B cell (primary cell): ENCODE measurements around the gene PPP2R2C. TPM values are rescaled to one million over a fixed set of nuclear protein-coding genes. Genes with fewer than 3 reads are reported as not detected.

ENCODE experiments used
- ATAC-seq: fragments of 200-7000 bp; cut with Tn5 transposase; one replicate; pipeline ENCODE4 v1.10.0; 2021; ENCODE audit warnings: low read depth, mild to moderate bottlenecking, moderate number of reproducible peaks, moderate library complexity
- CTCF ChIA-PET: fragments of 350-600 bp; sonication (Branson Sonifier 250); formaldehyde crosslinking; loops from one replicate; lab custom pipeline; 2021; ENCODE audit warnings: antibody characterized with exemption, inconsistent platforms; lab: Charles Lee
- POLR2A ChIA-PET: fragments of 350-600 bp; sonication (Branson Sonifier 250); formaldehyde crosslinking; loops from one replicate; lab custom pipeline; 2021; ENCODE audit warnings: antibody characterized with exemption; lab: Charles Lee
- DNase-seq: peaks from one replicate; pipeline ENCODE4 v3.0.0; 2013
- H2AFZ ChIP-seq: 2 replicates; pipeline ENCODE4 v1.6.1; 2012; ENCODE audit warnings: mild to moderate bottlenecking, low read depth, low read length; ENCODE audit not compliant: insufficient read depth, poor library complexity, severe bottlenecking
- H3K27ac ChIP-seq, 2 donors: 1 replicate in 1 of 2; 2 replicates in 1 of 2; pipeline ENCODE4 v1.5.1; 2012 to 2013; ENCODE audit warnings: low read length in 2 of 2, mild to moderate bottlenecking in 2 of 2, moderate library complexity in 1 of 2
- H3K27me3 ChIP-seq, 4 experiments: fragments of 200-600 bp in 1 of 4; sonication (generic) in 1 of 4; replicated peaks in 1 of 4; 1 replicate in 2 of 4; 2 replicates in 2 of 4; pipeline versions ENCODE4 v1.6.1 to v1.7.0; 2013 to 2016; ENCODE audit warnings: low read length in 3 of 4, mild to moderate bottlenecking in 2 of 4, mixed read lengths in 1 of 4, moderate library complexity in 1 of 4; ENCODE audit not compliant: insufficient read depth in 4 of 4, control insufficient read depth in 3 of 4; ENCODE audit errors: control extremely low read depth in 1 of 4
- H3K36me3 ChIP-seq, 2 experiments: replicated peaks in 1 of 2; 1 replicate in 1 of 2; 2 replicates in 1 of 2; pipeline versions ENCODE4 v1.6.1 to v1.7.1; 2013; ENCODE audit warnings: low read length in 1 of 2; ENCODE audit not compliant: insufficient read depth in 2 of 2, control insufficient read depth in 1 of 2; ENCODE audit errors: control extremely low read depth in 1 of 2, extremely low read depth in 1 of 2
- H3K4me1 ChIP-seq, 2 donors: fragments of 200-600 bp in 1 of 2; sonication (generic) in 1 of 2; 1 replicate in 1 of 2; 2 replicates in 1 of 2; pipeline versions ENCODE4 v1.5.1 to v1.6.1; 2013 to 2017; ENCODE audit warnings: low read length in 2 of 2; ENCODE audit not compliant: control insufficient read depth in 2 of 2, insufficient read depth in 2 of 2
- H3K4me2 ChIP-seq: replicated peaks from 2 replicates; pipeline ENCODE3; 2012; ENCODE audit warnings: mild to moderate bottlenecking, low read depth, low read length; ENCODE audit not compliant: poor library complexity, severe bottlenecking
- H3K4me3 ChIP-seq, 5 experiments: fragments of 200-600 bp in 1 of 5; sonication (generic) in 1 of 5; 1 replicate in 3 of 5; 2 replicates in 2 of 5; pipeline versions ENCODE4 v1.5.1 to v1.7.0; 2011 to 2016; ENCODE audit warnings: low read length in 4 of 5, mild to moderate bottlenecking in 4 of 5, low read depth in 2 of 5, control low read depth in 1 of 5, moderate library complexity in 1 of 5; ENCODE audit not compliant: insufficient read depth in 1 of 5; ENCODE audit errors: control extremely low read depth in 1 of 5, extremely low read depth in 1 of 5
- H3K79me2 ChIP-seq: fragments of 200-600 bp; sonication (generic); one replicate; pipeline ENCODE4 v1.6.0; 2016; ENCODE audit warnings: low read length; ENCODE audit not compliant: control insufficient read depth, insufficient read depth
- H3K9ac ChIP-seq: fragments of 200-600 bp; sonication (generic); 2 replicates; pipeline ENCODE4 v1.6.1; 2017; ENCODE audit warnings: mild to moderate bottlenecking, low read length, moderate library complexity
- H3K9me3 ChIP-seq, 3 donors: one replicate each; pipeline versions ENCODE4 v1.6.1 to v1.7.1; 2013; ENCODE audit warnings: low read length in 2 of 3; ENCODE audit not compliant: control insufficient read depth in 2 of 3, insufficient read depth in 1 of 3; ENCODE audit errors: control extremely low read depth in 1 of 3
- H4K20me1 ChIP-seq: 2 replicates; pipeline ENCODE4 v1.6.0; 2012; ENCODE audit warnings: mild to moderate bottlenecking, low read length; ENCODE audit not compliant: insufficient read depth, control insufficient read depth, poor library complexity, severe bottlenecking
- H3K27ac Mint-ChIP-seq: one replicate; pipeline ENCODE4 v1.8.0; 2021; ENCODE audit warnings: mixed read lengths
- H3K27me3 Mint-ChIP-seq: one replicate; pipeline ENCODE4 v1.8.0; 2021; ENCODE audit warnings: mixed read lengths
- H3K4me1 Mint-ChIP-seq: one replicate; pipeline ENCODE4 v1.8.0; 2021; ENCODE audit warnings: mixed read lengths
- H3K4me3 Mint-ChIP-seq: one replicate; pipeline ENCODE4 v1.8.0; 2021; ENCODE audit warnings: mixed read lengths
- H3K9me3 Mint-ChIP-seq: one replicate; pipeline ENCODE4 v1.8.0; 2022; ENCODE audit warnings: mixed read lengths; ENCODE audit not compliant: insufficient read depth
- EZH2 ChIP-seq: IDR thresholded peaks from 2 replicates; pipeline ENCODE4 v1.6.1; 2012; ENCODE audit warnings: borderline replicate concordance, low read depth, mild to moderate bottlenecking, moderate library complexity, low read length; ENCODE audit not compliant: insufficient read depth, poor library complexity, severe bottlenecking
- WGBS: methylation state at CpG from one replicate; pipeline ENCODE4 v1.1.5; 2013; ENCODE audit warnings: missing lambda C conversion rate; ENCODE audit not compliant: insufficient coverage; 5-methylcytosine and 5-hydroxymethylcytosine counted together
- intact Hi-C: fragments of 100-400 bp; cut with micrococcal nuclease; formaldehyde crosslinking; loops from one replicate; pipeline ENCODE4 v1.10.0; 2022
- polyA plus RNA-seq: library from polyadenylated mRNA; depleted of rRNA; stranded (reverse); fragments of >200 nt; gene quantifications from 2 replicates; pipeline ENCODE4 v1.2.3, GENCODE V29; 2012
- total RNA-seq, 2 donors: library from RNA; stranded (reverse); fragments of 120-200 nt in 1 of 2; gene quantifications; 1 replicate in 1 of 2; 2 replicates in 1 of 2; pipeline versions ENCODE4 v1.2.3 to v1.2.4, GENCODE V29; 2013 to 2022
- TF ChIP-seq, protein P1 (sequence below): fragments of 200-600 bp; IDR thresholded peaks from one replicate; pipeline ENCODE4 v1.8.0; 2022; ENCODE audit warnings: antibody characterized with exemption, mild to moderate bottlenecking

The PPP2R2C gene
- total and polyA plus RNA-seq, 2 donors (not counting 1 experiment from before 2014, with no cell fraction given) = not detected

DNA sequence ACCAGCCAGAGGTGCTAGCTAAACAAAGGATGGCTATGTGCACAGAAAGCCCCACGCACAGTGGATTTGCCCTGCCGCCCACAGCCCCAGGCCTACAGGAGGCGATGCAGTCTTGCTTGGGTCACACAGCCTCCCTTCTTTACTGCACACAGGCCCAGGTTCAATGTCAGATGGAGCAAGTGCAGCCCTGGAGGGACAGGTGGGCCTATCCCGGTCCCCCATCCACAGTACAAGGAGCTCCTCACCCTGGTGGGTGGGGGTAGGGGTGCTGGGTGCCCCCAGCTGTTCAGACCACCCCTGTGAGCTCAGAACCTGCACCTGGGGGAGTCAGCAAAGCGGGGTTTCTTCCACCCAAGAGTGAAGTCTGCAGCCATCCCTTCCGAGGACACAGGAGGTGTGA, 114.9 kb downstream of the PPP2R2C start:
- ChIA-PET CTCF (interaction anchor here (0.8 kb wide), 1 partner anchor 106 kb away, joined by 4 read pairs; no protein-coding TSS in a partner anchor), POLR2A (no interaction called here)
- H3K4me3 ChIP-seq = no peak overlapping the region
- H3K4me1 ChIP-seq = no peaks in the 10 kb centered on the region
- no peaks in the 10 kb centered on the region for H4K20me1 ChIP-seq
- H3K27ac ChIP-seq = no peak overlapping the region
- no peak overlapping the region for H2AFZ ChIP-seq
- peaks cover 0 to 2% (median 0%) of the 10 kb centered on the region in 4 experiments for H3K27me3 ChIP-seq
- 86% methylated on average over 5 of the region's 6 CpGs for WGBS
- ATAC-seq (no peak), DNase-seq (no peak)
- Mint-ChIP-seq H3K4me1 (no peaks in the 10 kb centered on the region), H3K27me3 (peaks cover 11% of the 10 kb centered on the region), H3K4me3 (no peak overlapping the region), H3K9me3 (no peaks in the 10 kb centered on the region), H3K27ac (no peak overlapping the region)
- no peaks in the 10 kb centered on the region for H3K36me3 ChIP-seq
- intact Hi-C loops = no loop called here
- H3K9ac ChIP-seq = no peak overlapping the region
- no peaks in the 10 kb centered on the region for H3K79me2 ChIP-seq
- no peak for TF ChIP-seq EZH2
- TF ChIP-seq, protein P1, sequence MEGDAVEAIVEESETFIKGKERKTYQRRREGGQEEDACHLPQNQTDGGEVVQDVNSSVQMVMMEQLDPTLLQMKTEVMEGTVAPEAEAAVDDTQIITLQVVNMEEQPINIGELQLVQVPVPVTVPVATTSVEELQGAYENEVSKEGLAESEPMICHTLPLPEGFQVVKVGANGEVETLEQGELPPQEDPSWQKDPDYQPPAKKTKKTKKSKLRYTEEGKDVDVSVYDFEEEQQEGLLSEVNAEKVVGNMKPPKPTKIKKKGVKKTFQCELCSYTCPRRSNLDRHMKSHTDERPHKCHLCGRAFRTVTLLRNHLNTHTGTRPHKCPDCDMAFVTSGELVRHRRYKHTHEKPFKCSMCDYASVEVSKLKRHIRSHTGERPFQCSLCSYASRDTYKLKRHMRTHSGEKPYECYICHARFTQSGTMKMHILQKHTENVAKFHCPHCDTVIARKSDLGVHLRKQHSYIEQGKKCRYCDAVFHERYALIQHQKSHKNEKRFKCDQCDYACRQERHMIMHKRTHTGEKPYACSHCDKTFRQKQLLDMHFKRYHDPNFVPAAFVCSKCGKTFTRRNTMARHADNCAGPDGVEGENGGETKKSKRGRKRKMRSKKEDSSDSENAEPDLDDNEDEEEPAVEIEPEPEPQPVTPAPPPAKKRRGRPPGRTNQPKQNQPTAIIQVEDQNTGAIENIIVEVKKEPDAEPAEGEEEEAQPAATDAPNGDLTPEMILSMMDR = no peak
- H3K4me2 ChIP-seq = no peak overlapping the region
- H3K9me3 ChIP-seq = peaks cover 0 to 9% (median 0%) of the 10 kb centered on the region in 3 donors

DNA sequence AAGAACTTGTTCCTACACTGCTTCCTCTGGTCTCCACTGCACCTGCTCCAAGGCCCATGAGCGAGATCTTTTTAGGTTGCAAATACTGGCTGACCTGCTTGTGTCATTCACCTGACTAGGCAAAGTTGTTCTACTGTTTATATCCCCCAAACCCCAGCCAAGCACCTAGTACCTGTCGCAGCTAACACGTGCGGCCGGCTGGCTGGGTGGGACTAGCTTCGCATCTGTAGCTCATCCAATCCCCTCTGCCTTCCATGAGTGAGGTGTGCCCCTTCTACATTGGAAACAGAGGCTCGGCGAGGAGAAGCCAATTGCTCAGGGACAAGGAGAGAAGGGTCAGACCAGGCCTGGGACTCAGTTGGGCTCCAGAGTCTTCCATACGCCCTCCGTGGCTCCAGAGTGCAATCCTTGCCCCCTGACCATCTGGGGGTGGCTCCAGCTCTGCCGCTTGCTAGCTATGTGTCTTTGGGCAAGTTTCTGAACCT, 116.3 kb downstream of the PPP2R2C start:
- no peaks in the 10 kb centered on the region for H3K9me3 Mint-ChIP-seq
- DNase-seq (no peak), ATAC-seq (no peak)
- H3K9me3 ChIP-seq = peaks cover 0 to 9% (median 0%) of the 10 kb centered on the region in 3 donors
- peaks cover 0 to 2% (median 0%) of the 10 kb centered on the region in 4 experiments for H3K27me3 ChIP-seq
- peaks cover 13% of the 10 kb centered on the region for H3K27me3 Mint-ChIP-seq
- no peaks in the 10 kb centered on the region for H3K4me1 Mint-ChIP-seq
- ChIA-PET POLR2A (no interaction called here), CTCF (interaction anchor here (0.8 kb wide), 1 partner anchor 38 kb away, joined by 3 read pairs; no protein-coding TSS in a partner anchor)
- no peak overlapping the region for H3K4me3 ChIP-seq
- intact Hi-C loops = no loop called here
- no peaks in the 10 kb centered on the region for H4K20me1 ChIP-seq
- TF ChIP-seq EZH2 = no peak
- TF ChIP-seq, protein P1 = no peak
- H3K36me3 ChIP-seq = no peaks in the 10 kb centered on the region
- 77% methylated on average over 11 of the region's 11 CpGs for WGBS
- no peaks in the 10 kb centered on the region for H3K79me2 ChIP-seq
- H2AFZ ChIP-seq = no peak overlapping the region
- no peak overlapping the region for H3K4me2 ChIP-seq
- H3K4me3 Mint-ChIP-seq = no peak overlapping the region
- H3K27ac ChIP-seq = no peak overlapping the region
- no peak overlapping the region for H3K9ac ChIP-seq
- H3K27ac Mint-ChIP-seq = no peak overlapping the region
- no peaks in the 10 kb centered on the region for H3K4me1 ChIP-seq
